Left cardiac atrium (tissue), 4 donors: ENCODE results near the gene SUPT20HL2. TPM values are rescaled to one million over a fixed set of nuclear protein-coding genes. Genes with fewer than 3 reads are reported as not detected.

ENCODE experiments used
- ATAC-seq, 2 donors: fragments of 200-7000 bp; cut with Tn5 transposase; one replicate each; pipeline ENCODE4 v1.9.1; 2020; ENCODE audit warnings: mild to moderate bottlenecking in 2 of 2, moderate library complexity in 2 of 2
- DNase-seq: peaks from one replicate; pipeline ENCODE4 v3.0.0-alpha.2; 2020
- intact Hi-C, 2 donors: fragments of 100-400 bp; cut with DNase I; formaldehyde crosslinking; loops; one replicate each; pipeline versions ENCODE4 v1.14.1 to v1.15.1; 2022 to 2023
- total RNA-seq, 2 donors: library from RNA; stranded (reverse); fragmentation: NEBNext Ultra II Directional; extraction: Animal tissue kit (Norgen Biotek cat#: 25700); gene quantifications; one replicate each; pipeline ENCODE4 v1.2.1, GENCODE V29; 2021
- donor health status: DM: no; HTN: yes; CAD: no.
- donor health status: DM: no; HTN: yes; CAD: no; lungs with severe emphysema.
- donor health status: DM: yes; HTN: yes; CAD: no.
- donor health status: Dilated cardiomyopathy.

SUPT20HL2 gene
- total RNA-seq, 2 donors from 2014 or later: not detected

DNA sequence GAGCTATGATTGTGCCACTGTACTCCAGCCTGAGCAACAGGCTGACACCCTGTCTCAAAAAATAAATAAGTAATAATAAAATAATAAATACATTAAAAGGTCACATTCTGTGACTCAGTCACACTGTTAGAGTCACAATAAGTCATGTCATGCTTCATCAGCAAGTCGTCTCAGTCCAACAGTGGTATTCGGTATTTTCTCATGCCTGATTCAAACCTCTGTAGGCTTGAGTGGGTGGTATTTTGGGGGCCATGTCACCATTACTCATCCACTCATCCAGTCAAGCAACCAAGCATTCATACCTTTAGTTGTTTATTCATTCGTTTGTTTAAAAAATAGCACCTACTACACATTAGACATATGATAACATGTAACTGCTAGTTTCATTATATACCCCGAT is 46.9 kb downstream of the SUPT20HL2 start:
- DNase-seq (no peak), ATAC-seq (no peak)
- intact Hi-C loops: no loop called here

DNA sequence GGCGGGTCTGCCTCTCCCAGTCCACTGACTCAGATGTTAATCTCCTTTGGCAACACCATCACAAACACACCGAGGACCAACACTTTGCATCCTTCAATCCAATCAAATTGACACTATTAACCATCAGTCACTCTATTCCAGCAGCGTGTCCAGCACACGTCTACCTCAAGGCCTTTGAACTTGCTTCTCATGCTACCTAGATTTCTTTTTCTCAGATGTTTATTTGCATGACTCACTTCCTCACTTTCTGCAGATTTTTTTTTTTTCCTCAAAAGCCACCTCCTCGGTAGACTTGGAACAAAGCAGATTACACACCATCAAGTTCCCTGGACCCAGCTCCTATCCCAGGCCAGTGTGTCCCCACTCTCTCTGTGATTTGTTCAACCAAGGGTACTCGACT is 49.5 kb downstream of the SUPT20HL2 start:
- no peak for ATAC-seq
- intact Hi-C loops: no loop called here
- no peak for DNase-seq

GRCh38 chrX:24262309-24262708 is 51.6 kb downstream of the SUPT20HL2 start:
- DNase-seq: no peak
- intact Hi-C loops: no loop called here
- ATAC-seq: no peak

Other genes starting within 250 kb of the SUPT20HL2 start
- 10 to 100 TPM; 29.7 to 57.3 TPM for gene ZFX, start 164.3 kb downstream of the SUPT20HL2 start, total RNA-seq
- gene SUPT20HL1, start 46.6 kb upstream of the SUPT20HL2 start, total RNA-seq: not detected
- 10 to 100 TPM; 16.3 to 20.5 TPM for gene PDK3, start 151.2 kb upstream of the SUPT20HL2 start, total RNA-seq